GM23338 (cell line): ENCODE measurements around the gene FSTL3. TPM values are rescaled to one million over a fixed set of nuclear protein-coding genes. Genes with fewer than 3 reads are reported as not detected.

Experiments used
- ATAC-seq: fragments of 200-7000 bp; cut with Tn5 transposase; 3 replicates; pipeline ENCODE4 v1.9.1; 2020
- DNase-seq: peaks from one replicate; pipeline ENCODE4 v3.0.0-alpha.2; 2015; ENCODE audit warnings: low spot score
- H2AFZ ChIP-seq: fragments of 200-600 bp; sonication (generic); 2 replicates; pipeline ENCODE4 v1.8.0; 2016; ENCODE audit warnings: antibody characterized with exemption, mild to moderate bottlenecking, moderate library complexity
- H3F3A ChIP-seq: fragments of 200-600 bp; sonication (generic); replicated peaks from 2 replicates; pipeline ENCODE4 v1.8.0; 2017; ENCODE audit warnings: antibody characterized with exemption, mixed run types, low read depth
- H3K27ac ChIP-seq: fragments of 200-600 bp; sonication (generic); 2 replicates; pipeline ENCODE4 v1.6.1; 2016; ENCODE audit warnings: low read depth
- H3K27me3 ChIP-seq: fragments of 200-600 bp; sonication (generic); 2 replicates; pipeline ENCODE4 v1.8.0; 2016; ENCODE audit warnings: mild to moderate bottlenecking, mixed run types, moderate library complexity; ENCODE audit not compliant: insufficient read depth
- H3K36me3 ChIP-seq: fragments of 200-600 bp; sonication (generic); 2 replicates; pipeline ENCODE4 v1.8.0; 2016; ENCODE audit warnings: mild to moderate bottlenecking; ENCODE audit not compliant: insufficient read depth
- H3K4me1 ChIP-seq: fragments of 200-600 bp; sonication (generic); 2 replicates; pipeline ENCODE4 v1.8.0; 2016; ENCODE audit warnings: mild to moderate bottlenecking, moderate library complexity; ENCODE audit not compliant: insufficient read depth
- H3K4me2 ChIP-seq: fragments of 200-600 bp; sonication (generic); 2 replicates; pipeline ENCODE4 v1.7.1; 2017; ENCODE audit warnings: mixed run types
- H3K4me3 ChIP-seq: fragments of 200-600 bp; sonication (generic); 2 replicates; pipeline ENCODE4 v1.6.1; 2016; ENCODE audit warnings: mixed run types
- H3K79me2 ChIP-seq: fragments of 200-600 bp; sonication (generic); replicated peaks from 2 replicates; pipeline ENCODE4 v1.8.0; 2017; ENCODE audit warnings: mild to moderate bottlenecking; ENCODE audit not compliant: insufficient read depth
- H3K9me2 ChIP-seq: fragments of 200-600 bp; sonication (generic); 2 replicates; pipeline ENCODE4 v1.8.0; 2017; ENCODE audit not compliant: insufficient read depth
- H4K20me1 ChIP-seq: fragments of 200-600 bp; sonication (generic); replicated peaks from 2 replicates; pipeline ENCODE4 v1.8.0; 2017; ENCODE audit warnings: mild to moderate bottlenecking; ENCODE audit not compliant: insufficient read depth
- H3K27ac Mint-ChIP-seq: 2 replicates; pipeline ENCODE4 v1.8.0; 2020; ENCODE audit warnings: inconsistent platforms, mild to moderate bottlenecking, moderate library complexity, mixed read lengths
- H3K27me3 Mint-ChIP-seq: 3 replicates; pipeline ENCODE4 v1.8.0; 2022; ENCODE audit warnings: low read depth, mild to moderate bottlenecking, moderate library complexity, mixed read lengths, inconsistent platforms; ENCODE audit not compliant: insufficient read depth, poor library complexity
- H3K36me3 Mint-ChIP-seq: 3 replicates; pipeline ENCODE4 v1.8.0; 2021; ENCODE audit warnings: low read depth, mild to moderate bottlenecking, inconsistent platforms, moderate library complexity, mixed read lengths
- H3K4me1 Mint-ChIP-seq: 3 replicates; pipeline ENCODE4 v1.8.0; 2020; ENCODE audit warnings: mild to moderate bottlenecking, inconsistent platforms, mixed read lengths
- H3K4me3 Mint-ChIP-seq: 3 replicates; pipeline ENCODE4 v1.8.0; 2021; ENCODE audit warnings: moderate library complexity, mild to moderate bottlenecking, inconsistent platforms, mixed read lengths
- H3K9me3 Mint-ChIP-seq: 3 replicates; pipeline ENCODE4 v1.8.0; 2020; ENCODE audit warnings: moderate library complexity, mild to moderate bottlenecking, inconsistent platforms, mixed read lengths
- CREB1 ChIP-seq: fragments of 250-450 bp; sonication (Bioruptor Pico); IDR thresholded peaks from 2 replicates; pipeline ENCODE4 v1.5.0; 2020; ENCODE audit warnings: low read depth, mild to moderate bottlenecking, moderate library complexity
- EZH2phosphoT487 ChIP-seq: fragments of 200-600 bp; sonication (generic); IDR thresholded peaks from one replicate; pipeline ENCODE4 v1.8.1; 2018; ENCODE audit warnings: antibody characterized with exemption; ENCODE audit not compliant: unreplicated experiment
- JUNB ChIP-seq: IDR thresholded peaks from one replicate; pipeline ENCODE4 v1.6.1; 2016; ENCODE audit warnings: antibody characterized with exemption; ENCODE audit not compliant: unreplicated experiment
- NANOG ChIP-seq: IDR thresholded peaks from 2 replicates; pipeline ENCODE4 v1.6.1; 2016; ENCODE audit warnings: antibody characterized with exemption, borderline replicate concordance
- POLR2AphosphoS5 ChIP-seq: IDR thresholded peaks from 2 replicates; pipeline ENCODE4 v1.6.1; 2016; ENCODE audit warnings: antibody characterized with exemption, low read depth
- STAT1 ChIP-seq: IDR thresholded peaks from one replicate; pipeline ENCODE4 v1.6.1; 2016; ENCODE audit warnings: antibody characterized with exemption; ENCODE audit not compliant: unreplicated experiment
- ZNF114 ChIP-seq: fragments of 250-450 bp; sonication (Bioruptor Pico); IDR thresholded peaks from 2 replicates; pipeline ENCODE4 v1.5.0; 2020; ENCODE audit warnings: mild to moderate bottlenecking, moderate library complexity
- ZNF331 ChIP-seq: fragments of 250-450 bp; sonication (Bioruptor Pico); IDR thresholded peaks from 2 replicates; pipeline ENCODE4 v1.5.0; 2020; ENCODE audit warnings: low read depth, mild to moderate bottlenecking, moderate library complexity
- polyA plus RNA-seq: library from polyadenylated mRNA; unstranded; fragments of >200 nt; fragmentation: Nextera tagmentation; extraction: Ambion mirVana; gene quantifications from 2 replicates; pipeline ENCODE4 v1.2.1, GENCODE V29; 2016
- total RNA-seq: library from RNA; depleted of rRNA; stranded (reverse); fragments of >200 nt; shearing (Covaris generic); gene quantifications from 2 replicates; pipeline ENCODE4 v1.2.3, GENCODE V29; 2014
- TF ChIP-seq, protein P1 (sequence below): IDR thresholded peaks from one replicate; pipeline ENCODE4 v1.6.1; 2018; ENCODE audit warnings: antibody characterized with exemption; ENCODE audit not compliant: unreplicated experiment
- TF ChIP-seq, protein P2 (sequence below), 2 experiments: fragments of 200-600 bp in 1 of 2; sonication (generic) in 1 of 2; conservative IDR thresholded peaks; 2 replicates each; pipeline versions ENCODE4 v1.5.1 to v1.6.1; 2016 to 2017; ENCODE audit warnings: antibody characterized with exemption in 2 of 2, low read depth in 2 of 2, mild to moderate bottlenecking in 2 of 2, moderate library complexity in 1 of 2
- TF ChIP-seq, protein P3 (sequence below): fragments of 250-450 bp; sonication (Bioruptor Pico); IDR thresholded peaks from 2 replicates; pipeline ENCODE4 v1.5.0; 2020; ENCODE audit warnings: mild to moderate bottlenecking, moderate library complexity
- TF ChIP-seq, protein P4 (sequence below): IDR thresholded peaks from 2 replicates; pipeline ENCODE4 v1.6.1; 2016; ENCODE audit warnings: antibody characterized with exemption

FSTL3 gene
- total and polyA plus RNA-seq, 2 experiments from 2014 or later: 3.1 to 10.1 TPM

DNA sequence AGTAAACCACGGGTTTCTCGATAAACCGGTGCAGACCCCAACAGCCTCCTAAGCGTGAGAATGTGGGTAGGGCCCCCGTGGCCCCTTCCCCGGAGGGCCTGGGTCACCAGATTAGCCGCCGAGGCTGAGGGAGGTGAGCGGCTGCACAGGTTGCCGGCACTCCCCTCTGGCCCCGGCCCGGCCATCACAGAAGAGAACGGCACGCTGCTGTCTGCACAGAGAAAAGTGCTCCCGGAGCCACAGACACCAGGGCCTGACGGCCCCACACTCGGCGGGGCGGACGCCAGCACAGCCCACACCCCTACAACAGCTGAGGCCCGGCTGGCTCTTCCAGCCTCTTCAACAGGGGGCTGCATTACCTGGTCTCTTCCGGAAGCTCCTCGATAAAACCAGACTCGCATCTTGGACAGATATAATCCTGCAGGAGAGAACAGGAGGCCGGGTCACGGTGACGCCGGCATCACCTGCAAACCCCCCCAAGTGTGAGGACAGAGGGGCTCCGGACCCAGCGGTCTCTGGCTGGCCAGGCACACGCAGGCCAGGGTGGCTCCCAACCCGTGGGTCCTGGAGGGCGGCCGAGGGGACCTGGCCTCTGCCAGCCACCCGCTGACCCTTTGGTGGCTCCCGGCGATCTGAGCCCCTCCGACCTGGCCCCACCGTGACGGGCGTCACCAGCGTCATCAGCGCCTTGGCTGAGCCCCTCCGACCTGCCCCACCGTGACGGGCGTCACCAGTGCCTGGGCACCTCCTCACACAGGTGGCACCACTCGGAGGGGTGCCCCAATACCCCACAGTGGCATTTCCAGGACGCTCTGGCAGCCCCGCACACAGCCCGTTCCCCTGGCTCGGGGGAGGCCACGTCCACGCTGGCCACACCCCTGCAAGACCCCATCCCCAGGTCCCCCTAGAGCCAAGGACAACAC, 23.5 kb upstream of the FSTL3 start:
- Mint-ChIP-seq H3K36me3 (peaks cover 25% of the 10 kb centered on the region), H3K27ac (no peak overlapping the region), H3K4me3 (no peak overlapping the region), H3K27me3 (peaks cover 8% of the 10 kb centered on the region), H3K9me3 (no peaks in the 10 kb centered on the region), H3K4me1 (no peaks in the 10 kb centered on the region; the same call in 2 of the 3 replicates)
- Histone ChIP-seq H3K36me3 (no peaks in the 10 kb centered on the region), H2AFZ (no peak overlapping the region), H3K9me2 (no peaks in the 10 kb centered on the region), H4K20me1 (peaks cover 20% of the 10 kb centered on the region), H3F3A (peaks cover 3% of the 10 kb centered on the region; the same call in 1 of the 2 replicates), H3K4me3 (no peak overlapping the region), H3K4me1 (no peaks in the 10 kb centered on the region), H3K27me3 (no peaks in the 10 kb centered on the region), H3K4me2 (no peak overlapping the region), H3K79me2 (peaks cover 56% of the 10 kb centered on the region), H3K27ac (no peak overlapping the region)
- DNase-seq (no peak), ATAC-seq (no peak)
- TF ChIP-seq STAT1 (no peak), JUNB (no peak), POLR2AphosphoS5 (no peak), ZNF114 (no peak), EZH2phosphoT487 (no peak), NANOG (no peak), ZNF331 (CRISPR knock-in tag) (no peak), CREB1 (CRISPR knock-in tag) (no peak)
- TF ChIP-seq, protein P1, sequence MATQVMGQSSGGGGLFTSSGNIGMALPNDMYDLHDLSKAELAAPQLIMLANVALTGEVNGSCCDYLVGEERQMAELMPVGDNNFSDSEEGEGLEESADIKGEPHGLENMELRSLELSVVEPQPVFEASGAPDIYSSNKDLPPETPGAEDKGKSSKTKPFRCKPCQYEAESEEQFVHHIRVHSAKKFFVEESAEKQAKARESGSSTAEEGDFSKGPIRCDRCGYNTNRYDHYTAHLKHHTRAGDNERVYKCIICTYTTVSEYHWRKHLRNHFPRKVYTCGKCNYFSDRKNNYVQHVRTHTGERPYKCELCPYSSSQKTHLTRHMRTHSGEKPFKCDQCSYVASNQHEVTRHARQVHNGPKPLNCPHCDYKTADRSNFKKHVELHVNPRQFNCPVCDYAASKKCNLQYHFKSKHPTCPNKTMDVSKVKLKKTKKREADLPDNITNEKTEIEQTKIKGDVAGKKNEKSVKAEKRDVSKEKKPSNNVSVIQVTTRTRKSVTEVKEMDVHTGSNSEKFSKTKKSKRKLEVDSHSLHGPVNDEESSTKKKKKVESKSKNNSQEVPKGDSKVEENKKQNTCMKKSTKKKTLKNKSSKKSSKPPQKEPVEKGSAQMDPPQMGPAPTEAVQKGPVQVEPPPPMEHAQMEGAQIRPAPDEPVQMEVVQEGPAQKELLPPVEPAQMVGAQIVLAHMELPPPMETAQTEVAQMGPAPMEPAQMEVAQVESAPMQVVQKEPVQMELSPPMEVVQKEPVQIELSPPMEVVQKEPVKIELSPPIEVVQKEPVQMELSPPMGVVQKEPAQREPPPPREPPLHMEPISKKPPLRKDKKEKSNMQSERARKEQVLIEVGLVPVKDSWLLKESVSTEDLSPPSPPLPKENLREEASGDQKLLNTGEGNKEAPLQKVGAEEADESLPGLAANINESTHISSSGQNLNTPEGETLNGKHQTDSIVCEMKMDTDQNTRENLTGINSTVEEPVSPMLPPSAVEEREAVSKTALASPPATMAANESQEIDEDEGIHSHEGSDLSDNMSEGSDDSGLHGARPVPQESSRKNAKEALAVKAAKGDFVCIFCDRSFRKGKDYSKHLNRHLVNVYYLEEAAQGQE: no peak
- TF ChIP-seq, protein P2, sequence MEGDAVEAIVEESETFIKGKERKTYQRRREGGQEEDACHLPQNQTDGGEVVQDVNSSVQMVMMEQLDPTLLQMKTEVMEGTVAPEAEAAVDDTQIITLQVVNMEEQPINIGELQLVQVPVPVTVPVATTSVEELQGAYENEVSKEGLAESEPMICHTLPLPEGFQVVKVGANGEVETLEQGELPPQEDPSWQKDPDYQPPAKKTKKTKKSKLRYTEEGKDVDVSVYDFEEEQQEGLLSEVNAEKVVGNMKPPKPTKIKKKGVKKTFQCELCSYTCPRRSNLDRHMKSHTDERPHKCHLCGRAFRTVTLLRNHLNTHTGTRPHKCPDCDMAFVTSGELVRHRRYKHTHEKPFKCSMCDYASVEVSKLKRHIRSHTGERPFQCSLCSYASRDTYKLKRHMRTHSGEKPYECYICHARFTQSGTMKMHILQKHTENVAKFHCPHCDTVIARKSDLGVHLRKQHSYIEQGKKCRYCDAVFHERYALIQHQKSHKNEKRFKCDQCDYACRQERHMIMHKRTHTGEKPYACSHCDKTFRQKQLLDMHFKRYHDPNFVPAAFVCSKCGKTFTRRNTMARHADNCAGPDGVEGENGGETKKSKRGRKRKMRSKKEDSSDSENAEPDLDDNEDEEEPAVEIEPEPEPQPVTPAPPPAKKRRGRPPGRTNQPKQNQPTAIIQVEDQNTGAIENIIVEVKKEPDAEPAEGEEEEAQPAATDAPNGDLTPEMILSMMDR (conservative IDR thresholded peaks at IDR 0.05; ENCODE audit: low read depth in 2 of 2): no peak
- TF ChIP-seq, protein P3, sequence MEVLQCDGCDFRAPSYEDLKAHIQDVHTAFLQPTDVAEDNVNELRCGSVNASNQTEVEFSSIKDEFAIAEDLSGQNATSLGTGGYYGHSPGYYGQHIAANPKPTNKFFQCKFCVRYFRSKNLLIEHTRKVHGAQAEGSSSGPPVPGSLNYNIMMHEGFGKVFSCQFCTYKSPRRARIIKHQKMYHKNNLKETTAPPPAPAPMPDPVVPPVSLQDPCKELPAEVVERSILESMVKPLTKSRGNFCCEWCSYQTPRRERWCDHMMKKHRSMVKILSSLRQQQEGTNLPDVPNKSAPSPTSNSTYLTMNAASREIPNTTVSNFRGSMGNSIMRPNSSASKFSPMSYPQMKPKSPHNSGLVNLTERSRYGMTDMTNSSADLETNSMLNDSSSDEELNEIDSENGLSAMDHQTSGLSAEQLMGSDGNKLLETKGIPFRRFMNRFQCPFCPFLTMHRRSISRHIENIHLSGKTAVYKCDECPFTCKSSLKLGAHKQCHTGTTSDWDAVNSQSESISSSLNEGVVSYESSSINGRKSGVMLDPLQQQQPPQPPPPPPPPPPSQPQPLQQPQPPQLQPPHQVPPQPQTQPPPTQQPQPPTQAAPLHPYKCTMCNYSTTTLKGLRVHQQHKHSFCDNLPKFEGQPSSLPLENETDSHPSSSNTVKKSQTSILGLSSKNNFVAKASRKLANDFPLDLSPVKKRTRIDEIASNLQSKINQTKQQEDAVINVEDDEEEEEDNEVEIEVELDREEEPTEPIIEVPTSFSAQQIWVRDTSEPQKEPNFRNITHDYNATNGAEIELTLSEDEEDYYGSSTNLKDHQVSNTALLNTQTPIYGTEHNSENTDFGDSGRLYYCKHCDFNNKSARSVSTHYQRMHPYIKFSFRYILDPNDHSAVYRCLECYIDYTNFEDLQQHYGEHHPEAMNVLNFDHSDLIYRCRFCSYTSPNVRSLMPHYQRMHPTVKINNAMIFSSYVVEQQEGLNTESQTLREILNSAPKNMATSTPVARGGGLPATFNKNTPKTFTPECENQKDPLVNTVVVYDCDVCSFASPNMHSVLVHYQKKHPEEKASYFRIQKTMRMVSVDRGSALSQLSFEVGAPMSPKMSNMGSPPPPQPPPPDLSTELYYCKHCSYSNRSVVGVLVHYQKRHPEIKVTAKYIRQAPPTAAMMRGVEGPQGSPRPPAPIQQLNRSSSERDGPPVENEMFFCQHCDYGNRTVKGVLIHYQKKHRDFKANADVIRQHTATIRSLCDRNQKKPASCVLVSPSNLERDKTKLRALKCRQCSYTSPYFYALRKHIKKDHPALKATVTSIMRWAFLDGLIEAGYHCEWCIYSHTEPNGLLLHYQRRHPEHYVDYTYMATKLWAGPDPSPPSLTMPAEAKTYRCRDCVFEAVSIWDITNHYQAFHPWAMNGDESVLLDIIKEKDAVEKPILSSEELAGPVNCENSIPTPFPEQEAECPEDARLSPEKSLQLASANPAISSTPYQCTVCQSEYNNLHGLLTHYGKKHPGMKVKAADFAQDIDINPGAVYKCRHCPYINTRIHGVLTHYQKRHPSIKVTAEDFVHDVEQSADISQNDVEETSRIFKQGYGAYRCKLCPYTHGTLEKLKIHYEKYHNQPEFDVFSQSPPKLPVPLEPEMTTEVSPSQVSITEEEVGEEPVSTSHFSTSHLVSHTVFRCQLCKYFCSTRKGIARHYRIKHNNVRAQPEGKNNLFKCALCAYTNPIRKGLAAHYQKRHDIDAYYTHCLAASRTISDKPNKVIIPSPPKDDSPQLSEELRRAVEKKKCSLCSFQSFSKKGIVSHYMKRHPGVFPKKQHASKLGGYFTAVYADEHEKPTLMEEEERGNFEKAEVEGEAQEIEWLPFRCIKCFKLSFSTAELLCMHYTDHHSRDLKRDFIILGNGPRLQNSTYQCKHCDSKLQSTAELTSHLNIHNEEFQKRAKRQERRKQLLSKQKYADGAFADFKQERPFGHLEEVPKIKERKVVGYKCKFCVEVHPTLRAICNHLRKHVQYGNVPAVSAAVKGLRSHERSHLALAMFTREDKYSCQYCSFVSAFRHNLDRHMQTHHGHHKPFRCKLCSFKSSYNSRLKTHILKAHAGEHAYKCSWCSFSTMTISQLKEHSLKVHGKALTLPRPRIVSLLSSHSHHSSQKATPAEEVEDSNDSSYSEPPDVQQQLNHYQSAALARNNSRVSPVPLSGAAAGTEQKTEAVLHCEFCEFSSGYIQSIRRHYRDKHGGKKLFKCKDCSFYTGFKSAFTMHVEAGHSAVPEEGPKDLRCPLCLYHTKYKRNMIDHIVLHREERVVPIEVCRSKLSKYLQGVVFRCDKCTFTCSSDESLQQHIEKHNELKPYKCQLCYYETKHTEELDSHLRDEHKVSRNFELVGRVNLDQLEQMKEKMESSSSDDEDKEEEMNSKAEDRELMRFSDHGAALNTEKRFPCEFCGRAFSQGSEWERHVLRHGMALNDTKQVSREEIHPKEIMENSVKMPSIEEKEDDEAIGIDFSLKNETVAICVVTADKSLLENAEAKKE (CRISPR knock-in tag): no peak
- TF ChIP-seq, protein P4, sequence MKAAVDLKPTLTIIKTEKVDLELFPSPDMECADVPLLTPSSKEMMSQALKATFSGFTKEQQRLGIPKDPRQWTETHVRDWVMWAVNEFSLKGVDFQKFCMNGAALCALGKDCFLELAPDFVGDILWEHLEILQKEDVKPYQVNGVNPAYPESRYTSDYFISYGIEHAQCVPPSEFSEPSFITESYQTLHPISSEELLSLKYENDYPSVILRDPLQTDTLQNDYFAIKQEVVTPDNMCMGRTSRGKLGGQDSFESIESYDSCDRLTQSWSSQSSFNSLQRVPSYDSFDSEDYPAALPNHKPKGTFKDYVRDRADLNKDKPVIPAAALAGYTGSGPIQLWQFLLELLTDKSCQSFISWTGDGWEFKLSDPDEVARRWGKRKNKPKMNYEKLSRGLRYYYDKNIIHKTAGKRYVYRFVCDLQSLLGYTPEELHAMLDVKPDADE: no peak
